Glomerular endothelial cell (primary cell): ENCODE results near the gene CGGBP1. TPM values are rescaled to one million over a fixed set of nuclear protein-coding genes. Genes with fewer than 3 reads are reported as not detected.
A peak's percentile ranks its signal among the peaks of the same experiment; 100 is the strongest.

ENCODE experiments used
- DNase-seq: peaks from one replicate; pipeline ENCODE4 v3.0.0-alpha.2; 2011; ENCODE audit warnings: low read depth, low spot score; ENCODE audit errors: extremely low read depth
- total RNA-seq: library from RNA; depleted of rRNA; stranded (reverse); fragments of >200 nt; gene quantifications from 2 replicates; pipeline ENCODE4 v1.2.3, GENCODE V29; 2015

Gene CGGBP1
- 48.6 and 49.1 TPM in 2 replicates for total RNA-seq

GRCh38 chr3:88058581-88059379 lies at the start of gene CGGBP1, which contains the start of gene ZNF654:
Gene CGGBP1, minus strand, starts transcription at chr3:88059005. Its CDS starts 3,029 bp downstream, at chr3:88055976.
Gene ZNF654, plus strand, starts transcription at chr3:88059255. Its CDS starts 65 bp downstream, at chr3:88059320.
- peak; percentile 92 for DNase-seq

GRCh38 chr3:88105325-88105724 lies 46.5 kb upstream of the CGGBP1 start:
- DNase-seq: no peak

GRCh38 chr3:88101142-88101541 lies 42.3 kb upstream of the CGGBP1 start:
- no peak for DNase-seq

GRCh38 chr3:88093266-88093665 lies 34.5 kb upstream of the CGGBP1 start:
- no peak for DNase-seq

- DNase-seq: no peak
Observed at GRCh38 chr3:88092270-88092669, 33.5 kb upstream of the CGGBP1 start.

- DNase-seq: no peak
Observed at GRCh38 chr3:88090681-88091080, 31.9 kb upstream of the CGGBP1 start.

- no peak for DNase-seq
Observed at GRCh38 chr3:88084097-88084501, 25.3 kb upstream of the CGGBP1 start.

- DNase-seq: no peak
Observed at GRCh38 chr3:88082854-88083253, 24.0 kb upstream of the CGGBP1 start.

GRCh38 chr3:88078932-88079331 lies 20.1 kb upstream of the CGGBP1 start:
- DNase-seq: no peak

- no peak for DNase-seq
Observed at GRCh38 chr3:88076712-88077111, 17.9 kb upstream of the CGGBP1 start.

- no peak for DNase-seq
Observed at GRCh38 chr3:88075497-88075896, 16.7 kb upstream of the CGGBP1 start.

GRCh38 chr3:88075072-88075471 lies 16.3 kb upstream of the CGGBP1 start:
- no peak for DNase-seq

- DNase-seq: no peak
Observed at GRCh38 chr3:88061746-88062145, 2.9 kb upstream of the CGGBP1 start.

GRCh38 chr3:88059380-88060170 lies 770 bp upstream of the CGGBP1 start:
- no peak for DNase-seq

GRCh38 chr3:88058306-88058580 lies 562 bp downstream of the CGGBP1 start:
- no peak for DNase-seq

- DNase-seq: no peak
Observed at GRCh38 chr3:88057630-88058305, 1.0 kb downstream of the CGGBP1 start.

- no peak for DNase-seq
Observed at GRCh38 chr3:88046766-88047165, 12.0 kb downstream of the CGGBP1 start.

- no peak for DNase-seq
Observed at GRCh38 chr3:88044411-88044810, 14.4 kb downstream of the CGGBP1 start.

- DNase-seq: no peak
Observed at GRCh38 chr3:88041005-88041404, 17.8 kb downstream of the CGGBP1 start.

- no peak for DNase-seq
Observed at GRCh38 chr3:88040529-88040928, 18.3 kb downstream of the CGGBP1 start.

- no peak for DNase-seq
Observed at GRCh38 chr3:88038566-88038965, 20.2 kb downstream of the CGGBP1 start.

- no peak for DNase-seq
Observed at GRCh38 chr3:88036221-88036620, 22.6 kb downstream of the CGGBP1 start.
